ENCODE data around the gene OR51B4.
"Not testable (repeated sequence)": the region's sequence is repeated elsewhere in the genome, so short reads cannot be mapped to it uniquely, and the experiment has no call there.

DNA sequence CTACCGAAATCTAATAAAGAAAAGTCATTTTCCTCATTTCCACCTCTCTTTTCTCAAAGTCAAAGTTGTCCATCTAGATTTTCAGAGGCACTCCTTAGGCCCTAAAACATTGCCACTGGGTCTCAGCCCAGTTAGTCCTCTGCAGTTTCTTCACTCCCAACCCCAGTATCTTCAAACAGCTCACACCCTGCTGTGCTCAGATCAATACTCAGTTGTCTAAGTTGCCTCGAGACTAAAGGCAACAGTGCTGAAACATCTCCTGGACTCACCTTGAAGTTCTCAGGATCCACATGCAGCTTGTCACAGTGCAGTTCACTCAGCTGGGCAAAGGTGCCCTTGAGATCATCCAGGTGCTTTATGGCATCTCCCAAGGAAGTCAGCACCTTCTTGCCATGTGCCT, 47.7 kb downstream of the OR51B4 start:
- TF ChIP-seq, protein P1, sequence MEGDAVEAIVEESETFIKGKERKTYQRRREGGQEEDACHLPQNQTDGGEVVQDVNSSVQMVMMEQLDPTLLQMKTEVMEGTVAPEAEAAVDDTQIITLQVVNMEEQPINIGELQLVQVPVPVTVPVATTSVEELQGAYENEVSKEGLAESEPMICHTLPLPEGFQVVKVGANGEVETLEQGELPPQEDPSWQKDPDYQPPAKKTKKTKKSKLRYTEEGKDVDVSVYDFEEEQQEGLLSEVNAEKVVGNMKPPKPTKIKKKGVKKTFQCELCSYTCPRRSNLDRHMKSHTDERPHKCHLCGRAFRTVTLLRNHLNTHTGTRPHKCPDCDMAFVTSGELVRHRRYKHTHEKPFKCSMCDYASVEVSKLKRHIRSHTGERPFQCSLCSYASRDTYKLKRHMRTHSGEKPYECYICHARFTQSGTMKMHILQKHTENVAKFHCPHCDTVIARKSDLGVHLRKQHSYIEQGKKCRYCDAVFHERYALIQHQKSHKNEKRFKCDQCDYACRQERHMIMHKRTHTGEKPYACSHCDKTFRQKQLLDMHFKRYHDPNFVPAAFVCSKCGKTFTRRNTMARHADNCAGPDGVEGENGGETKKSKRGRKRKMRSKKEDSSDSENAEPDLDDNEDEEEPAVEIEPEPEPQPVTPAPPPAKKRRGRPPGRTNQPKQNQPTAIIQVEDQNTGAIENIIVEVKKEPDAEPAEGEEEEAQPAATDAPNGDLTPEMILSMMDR (IDR thresholded peaks at IDR 0.05): not testable (repeated sequence)
- not testable (repeated sequence) for TF ChIP-seq EP300 (IDR thresholded peaks at IDR 0.05)
